Ovary (tissue), 3 donors: ENCODE measurements around the gene FAM171A1.

Source experiments
- CTCF ChIP-seq, 3 donors: fragments of 450-650 bp in 2 of 3; fragments of 200-600 bp in 1 of 3; IDR thresholded peaks; one replicate each; pipeline versions ENCODE4 v1.5.1 to v1.8.0; 2016 to 2022; ENCODE audit warnings: antibody characterized with exemption in 3 of 3, mild to moderate bottlenecking in 1 of 3
- EP300 ChIP-seq: sonication (generic); formaldehyde crosslinking; IDR thresholded peaks from one replicate; pipeline ENCODE4 v1.6.1; 2017; ENCODE audit warnings: antibody characterized with exemption
- POLR2A ChIP-seq: fragments of 450-650 bp; IDR thresholded peaks from one replicate; pipeline ENCODE4 v1.6.1; 2017; ENCODE audit warnings: antibody characterized with exemption, mild to moderate bottlenecking, moderate library complexity
- donor health status: DM: no; HTN: no; CAD: no.

GRCh38 chr10:15391491-15391890 lies 20.4 kb upstream of the FAM171A1 start:
- no peak for TF ChIP-seq POLR2A
- TF ChIP-seq CTCF (IDR thresholded peaks at IDR 0.05): no peak
- no peak for TF ChIP-seq EP300
